MCF 10A (cell line): Measurements from ENCODE around the gene ANKRD40. TPM values are rescaled to one million over a fixed set of nuclear protein-coding genes. Genes with fewer than 3 reads are reported as not detected.

Source experiments
- BruUV-seq: library from RNA; stranded (reverse); fragments of 400-500 nt; replicated peaks from 2 replicates; lab custom pipeline; 2021; lab: Mats Ljungman, UMichigan
- CTCF ChIA-PET: fragments of 300-600 bp; sonication (Branson Sonifier 250); formaldehyde crosslinking; extraction: SDS; loops from one replicate; lab custom pipeline; 2021; ENCODE audit warnings: antibody characterized with exemption, inconsistent platforms; lab: Yijun Ruan, JAX
- POLR2A ChIA-PET: fragments of 300-600, 350-650 bp; sonication (Branson Sonifier 250); formaldehyde crosslinking; extraction: SDS; loops from one replicate; lab custom pipeline; 2020; ENCODE audit warnings: antibody characterized with exemption, inconsistent platforms; lab: Yijun Ruan, JAX
- DNase-seq: peaks from one replicate; pipeline ENCODE4 v3.0.0-alpha.2; 2018; ENCODE audit not compliant: unreplicated experiment
- H3K27ac Mint-ChIP-seq: one replicate; pipeline ENCODE4 v1.8.0; 2022; ENCODE audit warnings: mild to moderate bottlenecking, low read depth, mixed read lengths; ENCODE audit not compliant: unreplicated experiment
- H3K27me3 Mint-ChIP-seq: one replicate; pipeline ENCODE4 v1.8.0; 2022; ENCODE audit warnings: mixed read lengths; ENCODE audit not compliant: insufficient read depth, unreplicated experiment
- H3K36me3 Mint-ChIP-seq: one replicate; pipeline ENCODE4 v1.8.0; 2022; ENCODE audit warnings: mild to moderate bottlenecking, moderate library complexity, mixed read lengths; ENCODE audit not compliant: insufficient read depth, unreplicated experiment
- H3K4me1 Mint-ChIP-seq: one replicate; pipeline ENCODE4 v1.8.0; 2022; ENCODE audit warnings: mixed read lengths; ENCODE audit not compliant: insufficient read depth, unreplicated experiment
- H3K4me3 Mint-ChIP-seq: one replicate; pipeline ENCODE4 v1.8.0; 2022; ENCODE audit warnings: mild to moderate bottlenecking, moderate library complexity, mixed read lengths; ENCODE audit not compliant: unreplicated experiment
- H3K9me3 Mint-ChIP-seq: one replicate; pipeline ENCODE4 v1.8.0; 2022; ENCODE audit warnings: mixed read lengths; ENCODE audit not compliant: unreplicated experiment
- intact Hi-C: fragments of 100-400 bp; cut with micrococcal nuclease; formaldehyde crosslinking; loops from 2 replicates; pipeline ENCODE4 v1.14.1; 2022
- total RNA-seq: library from RNA; stranded (reverse); gene quantifications from 2 replicates; pipeline ENCODE4 v1.2.3, GENCODE V29; 2022
- TF ChIP-seq, protein P1 (sequence below): fragments of 200-600 bp; IDR thresholded peaks from one replicate; pipeline ENCODE4 v1.8.0; 2022; ENCODE audit warnings: antibody characterized with exemption, mild to moderate bottlenecking; ENCODE audit not compliant: unreplicated experiment

Gene ANKRD40
- total RNA-seq, 1 experiment from 2014 or later, result 42.2 TPM

DNA sequence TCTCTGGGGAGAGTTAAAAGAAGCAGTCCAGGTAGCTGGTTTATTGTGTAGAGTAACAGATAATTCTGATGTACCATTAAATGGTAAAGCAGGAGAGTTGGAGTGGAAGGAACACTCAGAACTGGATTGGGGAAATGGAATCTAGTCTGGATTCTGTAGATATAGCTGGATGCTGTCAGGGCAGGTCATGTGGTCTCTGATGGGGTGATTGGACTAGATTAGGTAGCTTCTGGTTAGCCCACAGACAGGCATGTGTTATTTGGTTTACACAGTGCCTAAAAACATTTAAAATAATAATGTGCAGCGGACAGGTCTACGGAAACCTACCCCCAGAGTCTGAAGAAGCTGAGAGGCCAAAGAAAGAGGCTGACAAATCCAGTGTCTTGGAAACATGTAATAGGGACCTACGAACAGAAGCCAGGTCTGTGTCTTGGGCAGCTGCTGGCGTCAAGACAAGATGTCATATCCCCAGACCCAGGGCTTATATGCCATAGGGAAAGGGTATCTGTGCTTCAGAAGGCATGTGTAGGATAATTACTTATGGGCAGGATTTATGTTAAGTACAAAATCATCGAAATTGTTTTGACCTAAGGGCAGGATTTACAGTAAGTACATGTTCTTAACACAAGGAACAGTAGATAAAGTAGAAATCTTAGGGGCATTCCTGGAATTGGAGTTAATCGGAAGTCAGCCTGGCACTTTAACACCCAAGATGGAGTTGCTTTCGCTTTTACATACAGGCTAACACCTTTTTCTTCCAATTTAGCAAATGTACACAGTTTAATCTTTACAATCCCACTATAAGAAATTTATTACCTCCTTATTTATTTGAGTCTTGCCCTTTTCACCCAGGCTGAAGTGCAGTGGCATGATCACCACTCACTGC is 24.1 kb upstream of the ANKRD40 start:
- intact Hi-C loops, result no loop called here
- Mint-ChIP-seq H3K9me3 (no peaks in the 10 kb centered on the region), H3K4me1 (peaks cover 32% of the 10 kb centered on the region), H3K27me3 (no peaks in the 10 kb centered on the region), H3K4me3 (no peak overlapping the region), H3K36me3 (peaks cover 12% of the 10 kb centered on the region), H3K27ac (no peak overlapping the region)
- no TSS peak for BruUV-seq
- DNase-seq, result no peak
- TF ChIP-seq, protein P1, sequence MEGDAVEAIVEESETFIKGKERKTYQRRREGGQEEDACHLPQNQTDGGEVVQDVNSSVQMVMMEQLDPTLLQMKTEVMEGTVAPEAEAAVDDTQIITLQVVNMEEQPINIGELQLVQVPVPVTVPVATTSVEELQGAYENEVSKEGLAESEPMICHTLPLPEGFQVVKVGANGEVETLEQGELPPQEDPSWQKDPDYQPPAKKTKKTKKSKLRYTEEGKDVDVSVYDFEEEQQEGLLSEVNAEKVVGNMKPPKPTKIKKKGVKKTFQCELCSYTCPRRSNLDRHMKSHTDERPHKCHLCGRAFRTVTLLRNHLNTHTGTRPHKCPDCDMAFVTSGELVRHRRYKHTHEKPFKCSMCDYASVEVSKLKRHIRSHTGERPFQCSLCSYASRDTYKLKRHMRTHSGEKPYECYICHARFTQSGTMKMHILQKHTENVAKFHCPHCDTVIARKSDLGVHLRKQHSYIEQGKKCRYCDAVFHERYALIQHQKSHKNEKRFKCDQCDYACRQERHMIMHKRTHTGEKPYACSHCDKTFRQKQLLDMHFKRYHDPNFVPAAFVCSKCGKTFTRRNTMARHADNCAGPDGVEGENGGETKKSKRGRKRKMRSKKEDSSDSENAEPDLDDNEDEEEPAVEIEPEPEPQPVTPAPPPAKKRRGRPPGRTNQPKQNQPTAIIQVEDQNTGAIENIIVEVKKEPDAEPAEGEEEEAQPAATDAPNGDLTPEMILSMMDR, result no peak
- ChIA-PET CTCF (interaction anchor here (1.0 kb wide), 1 partner anchor 252 kb away, joined by 3 read pairs; no protein-coding TSS in a partner anchor), POLR2A (interaction anchor here (0.9 to 1.9 kb wide), 6 partner anchors 9 to 26 kb away, joined by 3 to 7 read pairs (median 4); partner anchors contain the start of gene LUC7L3)

DNA sequence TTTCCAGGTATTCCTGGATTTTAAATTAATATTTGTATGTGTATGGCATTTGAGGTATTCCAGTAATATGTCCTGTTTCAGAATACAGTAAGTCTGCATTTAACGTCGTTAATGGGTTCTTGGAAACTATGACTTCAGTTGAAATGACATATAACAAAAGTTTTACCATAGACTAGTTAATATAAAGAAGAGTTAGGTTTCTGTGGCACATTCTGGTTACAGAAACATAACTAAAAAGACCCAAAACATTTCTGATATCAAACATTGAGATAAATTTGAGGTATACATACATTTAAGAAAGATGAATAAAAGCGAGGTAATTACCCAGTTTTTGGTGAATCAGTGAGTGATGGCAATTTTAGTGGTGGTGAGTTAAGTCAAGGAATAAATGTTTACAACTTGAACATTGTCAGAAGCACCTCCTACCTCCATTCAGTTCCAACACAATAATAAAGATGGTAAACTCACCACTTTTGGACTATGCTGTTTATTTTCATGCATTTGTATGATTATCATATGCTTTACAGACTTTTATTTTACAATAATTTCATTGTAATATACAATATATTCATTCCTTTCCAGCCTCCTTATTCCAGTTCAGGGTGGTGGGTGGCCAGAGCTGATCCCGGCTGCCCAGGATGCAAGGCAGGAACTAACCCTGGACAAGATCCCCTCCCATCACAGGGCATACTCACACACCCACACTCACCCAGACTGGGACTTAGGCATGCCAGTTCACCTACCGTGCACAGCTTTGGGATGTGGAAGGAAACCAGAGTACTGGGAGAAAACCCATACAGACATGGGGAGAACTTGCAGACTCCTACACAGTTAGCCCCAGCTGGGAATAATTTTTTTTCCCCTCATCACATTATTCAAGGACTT is 21.4 kb upstream of the ANKRD40 start:
- TF ChIP-seq, protein P1, result no peak
- intact Hi-C loops, result no loop called here
- Mint-ChIP-seq H3K27ac (no peak overlapping the region), H3K27me3 (no peaks in the 10 kb centered on the region), H3K4me3 (no peak overlapping the region), H3K36me3 (no peaks in the 10 kb centered on the region), H3K9me3 (no peaks in the 10 kb centered on the region), H3K4me1 (peaks cover 21% of the 10 kb centered on the region)
- no TSS peak for BruUV-seq
- CTCF ChIA-PET, result interaction anchor here (0.6 to 0.8 kb wide), 2 partner anchors 113 to 179 kb away, joined by 3 to 5 read pairs; no protein-coding TSS in a partner anchor
- no peak for DNase-seq
- POLR2A ChIA-PET, result interaction anchor here (0.8 to 1.5 kb wide), 4 partner anchors 9 to 186 kb away, joined by 3 to 5 read pairs (median 4); no protein-coding TSS in a partner anchor

DNA sequence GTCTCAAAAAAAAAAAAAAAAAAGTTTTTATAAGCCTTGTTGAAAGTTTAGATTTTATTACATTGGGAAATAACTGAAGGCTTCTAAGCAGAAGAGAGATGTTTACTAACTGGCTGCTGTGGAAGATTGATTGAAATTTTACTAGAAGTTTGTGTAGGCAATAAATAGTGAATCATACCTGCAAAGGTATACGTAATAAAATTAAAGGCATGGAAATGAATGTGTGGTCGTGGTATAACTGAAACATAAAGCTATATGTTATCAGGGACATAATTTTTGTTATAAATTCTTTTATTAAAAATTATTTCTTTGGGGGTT is 20.4 kb upstream of the ANKRD40 start:
- ChIA-PET CTCF (interaction anchor here (0.7 kb wide), 1 partner anchor 330 kb away, joined by 3 read pairs; no protein-coding TSS in a partner anchor), POLR2A (interaction anchor here (0.7 to 1.2 kb wide), 6 partner anchors 20 to 185 kb away, joined by 3 to 5 read pairs (median 3); no protein-coding TSS in a partner anchor)
- no peak for DNase-seq
- Mint-ChIP-seq H3K27ac (no peak overlapping the region), H3K27me3 (no peaks in the 10 kb centered on the region), H3K9me3 (no peaks in the 10 kb centered on the region), H3K4me3 (no peak overlapping the region), H3K36me3 (peaks cover under 1% of the 10 kb centered on the region), H3K4me1 (peaks cover 21% of the 10 kb centered on the region)
- intact Hi-C loops, result no loop called here
- BruUV-seq, result no TSS peak
- TF ChIP-seq, protein P1, result no peak
